Type B pancreatic cell (in vitro differentiated cells): Measurements from ENCODE around the gene STX16. TPM values are rescaled to one million over a fixed set of nuclear protein-coding genes. Genes with fewer than 3 reads are reported as not detected.

ENCODE experiments used
- DNase-seq: peaks from one replicate; pipeline ENCODE4 v3.0.0; 2021; ENCODE audit warnings: mixed read lengths; ENCODE audit not compliant: unreplicated experiment; ENCODE audit errors: extremely low spot score
- H3K27ac Mint-ChIP-seq: 2 replicates; pipeline ENCODE4 v1.8.0; 2021; ENCODE audit warnings: mild to moderate bottlenecking, mixed read lengths
- H3K27me3 Mint-ChIP-seq: 2 replicates; pipeline ENCODE4 v1.8.0; 2021; ENCODE audit warnings: mixed read lengths
- H3K36me3 Mint-ChIP-seq: 2 replicates; pipeline ENCODE4 v1.8.0; 2021; ENCODE audit warnings: mixed read lengths
- H3K4me1 Mint-ChIP-seq: one replicate; pipeline ENCODE4 v1.8.0; 2021; ENCODE audit warnings: mixed read lengths; ENCODE audit not compliant: unreplicated experiment
- H3K4me3 Mint-ChIP-seq: 2 replicates; pipeline ENCODE4 v1.8.0; 2021; ENCODE audit warnings: mild to moderate bottlenecking, mixed read lengths
- H3K9me3 Mint-ChIP-seq: 2 replicates; pipeline ENCODE4 v1.8.0; 2021; ENCODE audit warnings: mixed read lengths
- total RNA-seq: library from RNA; stranded (reverse); gene quantifications from 2 replicates; pipeline ENCODE4 v1.2.1, GENCODE V29; 2021; ENCODE audit warnings: low replicate concordance
- TF ChIP-seq, protein P1 (sequence below): fragments of 200-600 bp; sonication (generic); conservative IDR thresholded peaks from 2 replicates; pipeline ENCODE4 v1.5.0; 2021; ENCODE audit warnings: antibody characterized with exemption, mild to moderate bottlenecking

Gene STX16
- total RNA-seq, 1 donor from 2014 or later: 62.8 TPM

GRCh38 chr20:58616411-58616810, 34.7 kb upstream of the STX16 start:
- Mint-ChIP-seq H3K9me3 (no peaks in the 10 kb centered on the region), H3K4me3 (no peak overlapping the region), H3K27me3 (no peaks in the 10 kb centered on the region), H3K4me1 (peaks cover 20% of the 10 kb centered on the region), H3K27ac (no peak overlapping the region), H3K36me3 (no peaks in the 10 kb centered on the region)
- no peak for DNase-seq
- TF ChIP-seq, protein P1, sequence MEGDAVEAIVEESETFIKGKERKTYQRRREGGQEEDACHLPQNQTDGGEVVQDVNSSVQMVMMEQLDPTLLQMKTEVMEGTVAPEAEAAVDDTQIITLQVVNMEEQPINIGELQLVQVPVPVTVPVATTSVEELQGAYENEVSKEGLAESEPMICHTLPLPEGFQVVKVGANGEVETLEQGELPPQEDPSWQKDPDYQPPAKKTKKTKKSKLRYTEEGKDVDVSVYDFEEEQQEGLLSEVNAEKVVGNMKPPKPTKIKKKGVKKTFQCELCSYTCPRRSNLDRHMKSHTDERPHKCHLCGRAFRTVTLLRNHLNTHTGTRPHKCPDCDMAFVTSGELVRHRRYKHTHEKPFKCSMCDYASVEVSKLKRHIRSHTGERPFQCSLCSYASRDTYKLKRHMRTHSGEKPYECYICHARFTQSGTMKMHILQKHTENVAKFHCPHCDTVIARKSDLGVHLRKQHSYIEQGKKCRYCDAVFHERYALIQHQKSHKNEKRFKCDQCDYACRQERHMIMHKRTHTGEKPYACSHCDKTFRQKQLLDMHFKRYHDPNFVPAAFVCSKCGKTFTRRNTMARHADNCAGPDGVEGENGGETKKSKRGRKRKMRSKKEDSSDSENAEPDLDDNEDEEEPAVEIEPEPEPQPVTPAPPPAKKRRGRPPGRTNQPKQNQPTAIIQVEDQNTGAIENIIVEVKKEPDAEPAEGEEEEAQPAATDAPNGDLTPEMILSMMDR: no peak

DNA sequence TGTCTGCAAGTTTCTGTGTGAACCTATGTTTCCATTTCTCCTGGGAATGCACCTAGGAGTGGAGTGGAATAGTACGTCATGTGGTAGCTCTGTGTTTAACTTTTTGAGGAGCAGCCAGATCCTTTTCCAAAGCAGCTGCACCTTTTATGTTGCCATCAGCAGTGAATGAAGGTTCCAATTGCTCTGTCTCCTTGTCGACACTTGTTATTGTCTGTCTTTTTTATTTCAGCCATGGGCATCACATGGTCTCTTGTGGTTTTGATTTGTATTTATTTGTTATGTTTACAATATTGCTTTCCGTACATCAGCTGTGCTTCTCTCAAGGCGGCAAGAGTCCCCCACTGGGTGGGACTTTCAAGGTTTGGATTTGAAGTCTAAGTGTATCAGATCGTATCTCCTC, 33.9 kb upstream of the STX16 start:
- no peak for DNase-seq
- Mint-ChIP-seq H3K36me3 (no peaks in the 10 kb centered on the region), H3K4me3 (no peak overlapping the region), H3K27ac (no peak overlapping the region), H3K4me1 (peaks cover 20% of the 10 kb centered on the region), H3K9me3 (no peaks in the 10 kb centered on the region), H3K27me3 (no peaks in the 10 kb centered on the region)
- TF ChIP-seq, protein P1: no peak

DNA sequence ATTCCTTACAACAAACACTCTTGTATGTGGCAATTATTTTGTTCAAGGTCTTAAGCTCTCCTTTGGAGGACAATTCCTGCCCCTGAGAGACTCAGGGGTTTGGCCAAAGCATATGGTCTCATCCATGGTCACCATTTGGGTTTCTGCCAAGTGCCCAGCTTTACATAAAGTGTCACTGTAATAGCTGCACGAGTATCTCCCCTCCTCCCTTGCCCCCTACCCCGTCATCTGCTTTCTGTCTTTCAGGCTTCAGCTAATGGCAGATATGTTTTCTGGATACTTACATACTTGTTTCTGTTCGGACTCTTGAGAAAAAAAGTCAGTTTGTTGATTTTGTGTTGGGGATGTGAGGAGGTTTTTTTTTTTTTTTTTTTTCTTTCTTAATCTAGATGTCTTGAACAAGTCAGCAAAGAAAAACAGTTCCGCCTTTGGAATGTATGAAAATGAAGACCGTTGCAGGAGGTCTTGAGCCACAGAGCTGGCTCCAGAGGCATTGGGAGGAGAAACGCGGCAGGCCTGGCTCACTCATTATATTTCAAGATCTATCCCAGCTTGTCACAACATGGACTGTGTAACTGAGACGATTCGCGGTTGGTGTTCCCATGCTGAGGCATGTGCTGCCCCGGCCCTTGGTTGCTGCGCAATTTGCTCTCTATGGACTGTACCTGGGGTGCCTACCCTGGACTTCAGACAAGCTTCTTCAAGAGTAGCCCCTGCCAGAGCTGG, 32.6 kb upstream of the STX16 start:
- DNase-seq: no peak

GRCh38 chr20:58619077-58619863, 31.8 kb upstream of the STX16 start:
- Mint-ChIP-seq H3K36me3 (no peaks in the 10 kb centered on the region), H3K27ac (no peak overlapping the region), H3K4me1 (peaks cover 15% of the 10 kb centered on the region), H3K9me3 (no peaks in the 10 kb centered on the region), H3K27me3 (no peaks in the 10 kb centered on the region), H3K4me3 (no peak overlapping the region)
- TF ChIP-seq, protein P1: no peak
- DNase-seq: no peak

More for the DNA sequence above, 32.6 kb upstream of the STX16 start:
- no peaks in the 10 kb centered on the region for H3K27me3 Mint-ChIP-seq
- no peaks in the 10 kb centered on the region for H3K36me3 Mint-ChIP-seq
- TF ChIP-seq, protein P1: no peak
- no peak overlapping the region for H3K27ac Mint-ChIP-seq
- no peaks in the 10 kb centered on the region for H3K9me3 Mint-ChIP-seq
- H3K4me3 Mint-ChIP-seq: no peak overlapping the region
- H3K4me1 Mint-ChIP-seq: peaks cover 15% of the 10 kb centered on the region

- Mint-ChIP-seq H3K9me3 (no peaks in the 10 kb centered on the region), H3K4me1 (peaks cover 15% of the 10 kb centered on the region), H3K4me3 (no peak overlapping the region), H3K27ac (no peak overlapping the region), H3K27me3 (peaks cover 5% of the 10 kb centered on the region), H3K36me3 (no peaks in the 10 kb centered on the region)
- DNase-seq: no peak
- TF ChIP-seq, protein P1: no peak
These were observed 31.1 kb upstream of the STX16 start for GRCh38 chr20:58619864-58620431.
